ENCODE data around the gene FAM20C. TPM values are rescaled to one million over a fixed set of nuclear protein-coding genes. Genes with fewer than 3 reads are reported as not detected.

FAM20C gene
- total RNA-seq, 1 donor from 2014 or later: 10.0 TPM

- TF ChIP-seq CTCF (IDR thresholded peaks at IDR 0.05; ENCODE audit: insufficient read depth, low read depth, low read length) (no peak), EZH2 (IDR thresholded peaks at IDR 0.05; ENCODE audit: insufficient read depth, low read length) (no peak)
- H3K36me3 ChIP-seq (ENCODE audit: insufficient read depth, low read length): peaks cover 3% of the 10 kb centered on the region
- H3K9me3 ChIP-seq (ENCODE audit: insufficient read depth, low read depth, low read length): no peaks in the 10 kb centered on the region
- Mint-ChIP-seq H3K9me3 (ENCODE audit: unreplicated experiment) (peaks cover 4% of the 10 kb centered on the region), H3K4me3 (ENCODE audit: unreplicated experiment) (no peak overlapping the region), H3K36me3 (ENCODE audit: low read depth, unreplicated experiment) (peaks cover 5% of the 10 kb centered on the region), H3K27ac (ENCODE audit: unreplicated experiment) (no peak overlapping the region), H3K27me3 (ENCODE audit: low read depth, unreplicated experiment) (peaks cover 2% of the 10 kb centered on the region), H3K4me1 (ENCODE audit: low read depth, unreplicated experiment) (no peaks in the 10 kb centered on the region)
- DNase-seq (ENCODE audit: low read depth): no peak
- H3K4me1 ChIP-seq (ENCODE audit: insufficient read depth, low read length): peaks cover 60% of the 10 kb centered on the region
- H3K27ac ChIP-seq (ENCODE audit: low read depth, low read length): peak overlapping the region; percentile 74
- peaks cover 55% of the 10 kb centered on the region for H3K79me2 ChIP-seq (ENCODE audit: insufficient read depth, low read length)
- peak overlapping the region; percentile 35 for H3K4me2 ChIP-seq (ENCODE audit: low read length)
- peak overlapping the region; percentile 47 for H3K9ac ChIP-seq (ENCODE audit: low read length)
- no peak overlapping the region for H2AFZ ChIP-seq (ENCODE audit: low read depth, low read length)
- no peak overlapping the region for H3K4me3 ChIP-seq (ENCODE audit: insufficient read depth, low read depth, low read length)
- H4K20me1 ChIP-seq (ENCODE audit: insufficient read depth, low read length): peaks cover 47% of the 10 kb centered on the region
- no peaks in the 10 kb centered on the region for H3K27me3 ChIP-seq (ENCODE audit: insufficient read depth, low read length)
- no peak for FAIRE-seq
Measured at GRCh38 chr7:228610-229009, 36.2 kb downstream of the FAM20C start.

- H3K4me1 ChIP-seq (ENCODE audit: insufficient read depth, low read length): peaks cover 65% of the 10 kb centered on the region
- no peaks in the 10 kb centered on the region for H3K27me3 ChIP-seq (ENCODE audit: insufficient read depth, low read length)
- Mint-ChIP-seq H3K4me3 (ENCODE audit: unreplicated experiment) (no peak overlapping the region), H3K36me3 (ENCODE audit: low read depth, unreplicated experiment) (peaks cover 5% of the 10 kb centered on the region), H3K27ac (ENCODE audit: unreplicated experiment) (no peak overlapping the region), H3K9me3 (ENCODE audit: unreplicated experiment) (peaks cover 4% of the 10 kb centered on the region), H3K27me3 (ENCODE audit: low read depth, unreplicated experiment) (peaks cover 2% of the 10 kb centered on the region), H3K4me1 (ENCODE audit: low read depth, unreplicated experiment) (no peaks in the 10 kb centered on the region)
- H3K9me3 ChIP-seq (ENCODE audit: insufficient read depth, low read depth, low read length): no peaks in the 10 kb centered on the region
- no peak overlapping the region for H2AFZ ChIP-seq (ENCODE audit: low read depth, low read length)
- H3K4me2 ChIP-seq (ENCODE audit: low read length): peak overlapping the region; percentile 35
- H3K4me3 ChIP-seq (ENCODE audit: insufficient read depth, low read depth, low read length): no peak overlapping the region
- H3K36me3 ChIP-seq (ENCODE audit: insufficient read depth, low read length): peaks cover 3% of the 10 kb centered on the region
- H3K27ac ChIP-seq (ENCODE audit: low read depth, low read length): peak overlapping the region; percentile 74
- peaks cover 51% of the 10 kb centered on the region for H4K20me1 ChIP-seq (ENCODE audit: insufficient read depth, low read length)
- peak overlapping the region; percentile 47 for H3K9ac ChIP-seq (ENCODE audit: low read length)
- DNase-seq (ENCODE audit: low read depth) (peak; percentile 98), FAIRE-seq (peak; percentile 86)
- TF ChIP-seq CTCF (IDR thresholded peaks at IDR 0.05; ENCODE audit: insufficient read depth, low read depth, low read length) (no peak), EZH2 (IDR thresholded peaks at IDR 0.05; ENCODE audit: insufficient read depth, low read length) (no peak)
- peaks cover 63% of the 10 kb centered on the region for H3K79me2 ChIP-seq (ENCODE audit: insufficient read depth, low read length)
Measured at GRCh38 chr7:229184-229964, 37.0 kb downstream of the FAM20C start.

GRCh38 chr7:230274-230673, 37.9 kb downstream of the FAM20C start:
- Histone ChIP-seq H2AFZ (ENCODE audit: low read depth, low read length) (no peak overlapping the region), H3K79me2 (ENCODE audit: insufficient read depth, low read length) (peaks cover 72% of the 10 kb centered on the region), H3K4me2 (ENCODE audit: low read length) (no peak overlapping the region), H3K27ac (ENCODE audit: low read depth, low read length) (peak overlapping the region; percentile 74), H3K27me3 (ENCODE audit: insufficient read depth, low read length) (no peaks in the 10 kb centered on the region), H3K9me3 (ENCODE audit: insufficient read depth, low read depth, low read length) (no peaks in the 10 kb centered on the region), H4K20me1 (ENCODE audit: insufficient read depth, low read length) (peaks cover 59% of the 10 kb centered on the region), H3K4me3 (ENCODE audit: insufficient read depth, low read depth, low read length) (no peak overlapping the region), H3K36me3 (ENCODE audit: insufficient read depth, low read length) (peaks cover 3% of the 10 kb centered on the region), H3K4me1 (ENCODE audit: insufficient read depth, low read length) (peaks cover 65% of the 10 kb centered on the region), H3K9ac (ENCODE audit: low read length) (no peak overlapping the region)
- Mint-ChIP-seq H3K4me3 (ENCODE audit: unreplicated experiment) (no peak overlapping the region), H3K36me3 (ENCODE audit: low read depth, unreplicated experiment) (peaks cover 5% of the 10 kb centered on the region), H3K27ac (ENCODE audit: unreplicated experiment) (no peak overlapping the region), H3K27me3 (ENCODE audit: low read depth, unreplicated experiment) (peaks cover 2% of the 10 kb centered on the region), H3K9me3 (ENCODE audit: unreplicated experiment) (peaks cover 4% of the 10 kb centered on the region), H3K4me1 (ENCODE audit: low read depth, unreplicated experiment) (no peaks in the 10 kb centered on the region)
- FAIRE-seq (no peak), DNase-seq (ENCODE audit: low read depth) (no peak)
- no peak for TF ChIP-seq CTCF (IDR thresholded peaks at IDR 0.05; ENCODE audit: insufficient read depth, low read depth, low read length)
- TF ChIP-seq EZH2 (IDR thresholded peaks at IDR 0.05; ENCODE audit: insufficient read depth, low read length): no peak

All from astrocyte (in vitro differentiated cells and primary cell).